Upper lobe of right lung (tissue), 1 donor: ENCODE measurements around the gene SGCA. TPM values are rescaled to one million over a fixed set of nuclear protein-coding genes. Genes with fewer than 3 reads are reported as not detected.
A peak's percentile ranks its signal among the peaks of the same experiment; 100 is the strongest.

Source experiments
- ATAC-seq: fragments of 200-7000 bp; cut with Tn5 transposase; one replicate; pipeline ENCODE4 v1.9.1; 2020; ENCODE audit warnings: mild to moderate bottlenecking, moderate library complexity
- DNase-seq: peaks from one replicate; pipeline ENCODE4 v3.0.0-alpha.2; 2020
- H3K27ac ChIP-seq: fragments of 200-600 bp; one replicate; pipeline ENCODE4 v1.8.0; 2022
- H3K27me3 ChIP-seq: fragments of 200-600 bp; one replicate; pipeline ENCODE4 v1.8.0; 2022; ENCODE audit warnings: mild to moderate bottlenecking
- H3K36me3 ChIP-seq: fragments of 200-600 bp; one replicate; pipeline ENCODE4 v1.8.0; 2022
- H3K4me1 ChIP-seq: fragments of 200-600 bp; one replicate; pipeline ENCODE4 v1.8.0; 2022
- H3K4me3 ChIP-seq: fragments of 200-600 bp; one replicate; pipeline ENCODE4 v1.8.0; 2022; ENCODE audit warnings: mild to moderate bottlenecking
- H3K9me3 ChIP-seq: fragments of 200-600 bp; one replicate; pipeline ENCODE4 v1.8.0; 2022
- CTCF ChIP-seq: fragments of 200-600 bp; IDR thresholded peaks from one replicate; pipeline ENCODE4 v1.8.0; 2022; ENCODE audit warnings: antibody characterized with exemption
- intact Hi-C: fragments of 100-400 bp; cut with DNase I; formaldehyde crosslinking; loops from one replicate; pipeline ENCODE4 v1.11.0; 2022
- total RNA-seq: library from RNA; stranded (reverse); fragmentation: NEBNext Ultra II Directional; extraction: Animal tissue kit (Norgen Biotek cat#: 25700); gene quantifications from one replicate; pipeline ENCODE4 v1.2.1, GENCODE V29; 2021
- donor health status: DM: no; HTN: yes; CAD: no; lungs with severe emphysema.

The SGCA gene
- total RNA-seq, 1 donor from 2014 or later, result 27.8 TPM

GRCh38 chr17:50210240-50211225, 44.7 kb downstream of the SGCA start:
- Histone ChIP-seq H3K36me3 (no peaks in the 10 kb centered on the region), H3K4me3 (no peak overlapping the region), H3K4me1 (peaks cover 28% of the 10 kb centered on the region), H3K9me3 (no peaks in the 10 kb centered on the region), H3K27me3 (no peaks in the 10 kb centered on the region), H3K27ac (peak overlapping the region; percentile 83)
- TF ChIP-seq CTCF, result no peak
- ATAC-seq (peak; percentile 50), DNase-seq (no peak)
- intact Hi-C loops, result no loop called here

GRCh38 chr17:50211249-50212120, 45.7 kb downstream of the SGCA start:
- no peak for TF ChIP-seq CTCF
- Histone ChIP-seq H3K4me3 (no peak overlapping the region), H3K27me3 (no peaks in the 10 kb centered on the region), H3K9me3 (no peaks in the 10 kb centered on the region), H3K27ac (peak overlapping the region; percentile 83), H3K4me1 (peaks cover 28% of the 10 kb centered on the region), H3K36me3 (no peaks in the 10 kb centered on the region)
- no peak for DNase-seq
- intact Hi-C loops, result no loop called here
- no peak for ATAC-seq

GRCh38 chr17:50212121-50212843, 46.5 kb downstream of the SGCA start:
- no peak for DNase-seq
- H3K27ac ChIP-seq, result no peak overlapping the region
- ATAC-seq, result no peak

GRCh38 chr17:50213026-50214022, 47.5 kb downstream of the SGCA start:
- ATAC-seq (no peak), DNase-seq (no peak)
- TF ChIP-seq CTCF, result no peak
- Histone ChIP-seq H3K9me3 (no peaks in the 10 kb centered on the region), H3K4me1 (peaks cover 36% of the 10 kb centered on the region), H3K36me3 (no peaks in the 10 kb centered on the region), H3K27me3 (no peaks in the 10 kb centered on the region), H3K4me3 (no peak overlapping the region), H3K27ac (no peak overlapping the region)
- intact Hi-C loops, result no loop called here

More at GRCh38 chr17:50212121-50212843, 46.5 kb downstream of the SGCA start:
- H3K27me3 ChIP-seq, result no peaks in the 10 kb centered on the region
- intact Hi-C loops, result no loop called here
- H3K4me1 ChIP-seq, result peaks cover 26% of the 10 kb centered on the region
- no peak for TF ChIP-seq CTCF
- H3K9me3 ChIP-seq, result no peaks in the 10 kb centered on the region
- H3K4me3 ChIP-seq, result no peak overlapping the region
- H3K36me3 ChIP-seq, result no peaks in the 10 kb centered on the region
